ENCODE measurements around the gene EPS8L2. TPM values are rescaled to one million over a fixed set of nuclear protein-coding genes. Genes with fewer than 3 reads are reported as not detected.
A peak's percentile ranks its signal among the peaks of the same experiment; 100 is the strongest.

The EPS8L2 gene
- total and polyA plus RNA-seq, 9 of the 15 experiments (the other 6 are each of a cell fraction or from before 2014, with no cell fraction given), result 0.75 to 17.0 (median 3.7) TPM

DNA sequence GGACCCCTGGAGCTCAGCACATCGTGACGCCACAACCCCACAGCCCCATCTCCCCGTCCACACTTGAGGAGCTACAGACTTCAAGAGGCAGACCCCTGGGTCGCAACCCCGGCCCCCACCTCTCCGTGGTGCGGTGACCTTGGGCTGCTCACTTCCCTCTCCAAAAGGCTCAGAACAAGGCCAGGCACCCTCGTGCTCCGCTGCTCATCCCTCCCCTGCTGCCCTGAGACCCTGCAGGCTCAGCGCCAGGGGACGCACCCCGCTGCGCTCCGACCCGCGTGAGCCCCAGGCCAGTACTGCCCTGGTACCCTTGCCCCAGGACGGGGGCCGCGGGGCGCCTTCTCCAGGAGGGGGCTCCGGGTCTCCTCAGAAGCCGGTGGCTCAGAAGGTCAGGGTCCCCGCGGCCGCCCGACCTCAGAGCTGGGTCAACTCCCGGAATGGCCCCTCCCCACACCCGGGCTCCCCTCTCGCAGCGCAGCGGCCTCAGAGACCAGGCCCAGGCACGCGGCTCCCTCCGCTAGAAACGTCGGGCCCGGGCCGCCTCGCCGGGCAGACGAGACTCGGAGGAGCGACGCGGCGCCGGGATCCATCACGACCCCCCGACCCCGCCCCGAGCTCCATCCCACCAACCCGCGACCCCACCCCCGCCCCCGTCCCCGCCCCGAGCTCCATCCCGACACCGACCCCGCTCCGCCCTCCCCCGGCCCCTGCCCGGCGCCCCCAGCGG lies 70.7 kb downstream of the EPS8L2 start (continued):
- TF ChIP-seq, protein P1, sequence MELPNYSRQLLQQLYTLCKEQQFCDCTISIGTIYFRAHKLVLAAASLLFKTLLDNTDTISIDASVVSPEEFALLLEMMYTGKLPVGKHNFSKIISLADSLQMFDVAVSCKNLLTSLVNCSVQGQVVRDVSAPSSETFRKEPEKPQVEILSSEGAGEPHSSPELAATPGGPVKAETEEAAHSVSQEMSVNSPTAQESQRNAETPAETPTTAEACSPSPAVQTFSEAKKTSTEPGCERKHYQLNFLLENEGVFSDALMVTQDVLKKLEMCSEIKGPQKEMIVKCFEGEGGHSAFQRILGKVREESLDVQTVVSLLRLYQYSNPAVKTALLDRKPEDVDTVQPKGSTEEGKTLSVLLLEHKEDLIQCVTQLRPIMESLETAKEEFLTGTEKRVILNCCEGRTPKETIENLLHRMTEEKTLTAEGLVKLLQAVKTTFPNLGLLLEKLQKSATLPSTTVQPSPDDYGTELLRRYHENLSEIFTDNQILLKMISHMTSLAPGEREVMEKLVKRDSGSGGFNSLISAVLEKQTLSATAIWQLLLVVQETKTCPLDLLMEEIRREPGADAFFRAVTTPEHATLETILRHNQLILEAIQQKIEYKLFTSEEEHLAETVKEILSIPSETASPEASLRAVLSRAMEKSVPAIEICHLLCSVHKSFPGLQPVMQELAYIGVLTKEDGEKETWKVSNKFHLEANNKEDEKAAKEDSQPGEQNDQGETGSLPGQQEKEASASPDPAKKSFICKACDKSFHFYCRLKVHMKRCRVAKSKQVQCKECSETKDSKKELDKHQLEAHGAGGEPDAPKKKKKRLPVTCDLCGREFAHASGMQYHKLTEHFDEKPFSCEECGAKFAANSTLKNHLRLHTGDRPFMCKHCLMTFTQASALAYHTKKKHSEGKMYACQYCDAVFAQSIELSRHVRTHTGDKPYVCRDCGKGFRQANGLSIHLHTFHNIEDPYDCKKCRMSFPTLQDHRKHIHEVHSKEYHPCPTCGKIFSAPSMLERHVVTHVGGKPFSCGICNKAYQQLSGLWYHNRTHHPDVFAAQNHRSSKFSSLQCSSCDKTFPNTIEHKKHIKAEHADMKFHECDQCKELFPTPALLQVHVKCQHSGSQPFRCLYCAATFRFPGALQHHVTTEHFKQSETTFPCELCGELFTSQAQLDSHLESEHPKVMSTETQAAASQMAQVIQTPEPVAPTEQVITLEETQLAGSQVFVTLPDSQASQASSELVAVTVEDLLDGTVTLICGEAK (IDR thresholded peaks at IDR 0.05), result 0 out of 2 replicates have a peak, but pooled peaks have one; percentile 10
- TF ChIP-seq, protein P1 (CRISPR knock-in tag; IDR thresholded peaks at IDR 0.05), result no peak
- no peak for TF ChIP-seq ZNF644 (tag; IDR thresholded peaks at IDR 0.05; ENCODE audit: low read depth)
- no peak for TF ChIP-seq PHB2 (IDR thresholded peaks at IDR 0.05; ENCODE audit: low read depth)
- TF ChIP-seq ZNF707 (CRISPR knock-in tag; conservative IDR thresholded peaks at IDR 0.05), result no peak
- no peak; the same call in 1 of the 2 replicates for TF ChIP-seq ZBTB1 (CRISPR knock-in tag; IDR thresholded peaks at IDR 0.05; ENCODE audit: borderline replicate concordance, low read depth)
- TF ChIP-seq ZNF780A (CRISPR knock-in tag; IDR thresholded peaks at IDR 0.05), result no peak
- peak; percentile 82 for TF ChIP-seq ESRRA (IDR thresholded peaks at IDR 0.05; ENCODE audit: borderline replicate concordance, low read depth)
- no peak for TF ChIP-seq RAD51 (IDR thresholded peaks at IDR 0.05; ENCODE audit: borderline replicate concordance, low read depth)
- no peak for TF ChIP-seq XRCC4 (IDR thresholded peaks at IDR 0.05; ENCODE audit: extremely low read depth, insufficient read depth, insufficient read length)
- TF ChIP-seq, protein P2, sequence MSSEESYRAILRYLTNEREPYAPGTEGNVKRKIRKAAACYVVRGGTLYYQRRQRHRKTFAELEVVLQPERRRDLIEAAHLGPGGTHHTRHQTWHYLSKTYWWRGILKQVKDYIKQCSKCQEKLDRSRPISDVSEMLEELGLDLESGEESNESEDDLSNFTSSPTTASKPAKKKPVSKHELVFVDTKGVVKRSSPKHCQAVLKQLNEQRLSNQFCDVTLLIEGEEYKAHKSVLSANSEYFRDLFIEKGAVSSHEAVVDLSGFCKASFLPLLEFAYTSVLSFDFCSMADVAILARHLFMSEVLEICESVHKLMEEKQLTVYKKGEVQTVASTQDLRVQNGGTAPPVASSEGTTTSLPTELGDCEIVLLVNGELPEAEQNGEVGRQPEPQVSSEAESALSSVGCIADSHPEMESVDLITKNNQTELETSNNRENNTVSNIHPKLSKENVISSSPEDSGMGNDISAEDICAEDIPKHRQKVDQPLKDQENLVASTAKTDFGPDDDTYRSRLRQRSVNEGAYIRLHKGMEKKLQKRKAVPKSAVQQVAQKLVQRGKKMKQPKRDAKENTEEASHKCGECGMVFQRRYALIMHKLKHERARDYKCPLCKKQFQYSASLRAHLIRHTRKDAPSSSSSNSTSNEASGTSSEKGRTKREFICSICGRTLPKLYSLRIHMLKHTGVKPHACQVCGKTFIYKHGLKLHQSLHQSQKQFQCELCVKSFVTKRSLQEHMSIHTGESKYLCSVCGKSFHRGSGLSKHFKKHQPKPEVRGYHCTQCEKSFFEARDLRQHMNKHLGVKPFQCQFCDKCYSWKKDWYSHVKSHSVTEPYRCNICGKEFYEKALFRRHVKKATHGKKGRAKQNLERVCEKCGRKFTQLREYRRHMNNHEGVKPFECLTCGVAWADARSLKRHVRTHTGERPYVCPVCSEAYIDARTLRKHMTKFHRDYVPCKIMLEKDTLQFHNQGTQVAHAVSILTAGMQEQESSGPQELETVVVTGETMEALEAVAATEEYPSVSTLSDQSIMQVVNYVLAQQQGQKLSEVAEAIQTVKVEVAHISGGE (CRISPR knock-in tag; IDR thresholded peaks at IDR 0.05), result no peak
- TF ChIP-seq, protein P3, sequence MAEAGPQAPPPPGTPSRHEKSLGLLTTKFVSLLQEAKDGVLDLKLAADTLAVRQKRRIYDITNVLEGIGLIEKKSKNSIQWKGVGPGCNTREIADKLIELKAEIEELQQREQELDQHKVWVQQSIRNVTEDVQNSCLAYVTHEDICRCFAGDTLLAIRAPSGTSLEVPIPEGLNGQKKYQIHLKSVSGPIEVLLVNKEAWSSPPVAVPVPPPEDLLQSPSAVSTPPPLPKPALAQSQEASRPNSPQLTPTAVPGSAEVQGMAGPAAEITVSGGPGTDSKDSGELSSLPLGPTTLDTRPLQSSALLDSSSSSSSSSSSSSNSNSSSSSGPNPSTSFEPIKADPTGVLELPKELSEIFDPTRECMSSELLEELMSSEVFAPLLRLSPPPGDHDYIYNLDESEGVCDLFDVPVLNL (CRISPR knock-in tag; IDR thresholded peaks at IDR 0.05; ENCODE audit: low read depth), result no peak
- no peak for TF ChIP-seq CBX1 (IDR thresholded peaks at IDR 0.05; ENCODE audit: low read depth)
- TF ChIP-seq NFE2 (IDR thresholded peaks at IDR 0.05; ENCODE audit: low read depth), result no peak
